Measurements from ENCODE around the gene ATXN2.

DNA sequence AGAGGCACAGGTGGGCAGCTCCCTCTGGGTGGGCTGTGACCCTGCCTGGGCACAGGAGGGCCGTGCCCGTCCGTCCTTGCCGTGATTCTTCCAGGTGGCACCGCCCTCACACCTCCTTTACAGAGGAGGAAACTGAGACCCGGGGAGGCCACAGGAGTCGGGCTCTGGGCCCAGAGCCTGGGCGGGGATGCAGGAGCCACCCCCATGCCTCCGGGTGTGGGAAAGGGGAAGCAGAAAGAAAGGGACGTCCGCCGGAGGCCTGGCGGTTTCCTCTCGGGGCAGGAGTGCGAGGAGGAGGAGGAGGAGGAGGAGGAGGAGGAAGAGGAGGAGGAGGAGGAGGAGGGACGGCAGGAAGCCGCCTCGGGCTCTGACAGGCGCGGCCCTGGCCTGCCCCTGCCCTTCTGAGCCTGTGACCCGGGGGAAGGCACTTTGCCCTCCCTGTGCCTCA lies 170.4 kb downstream of the ATXN2 start:
- TF ChIP-seq TAF1 (conservative IDR thresholded peaks at IDR 0.05) (no peak), GABPA (IDR thresholded peaks at IDR 0.05 in 1 of 2, conservative IDR thresholded peaks at IDR 0.05 in 1 of 2) (no peak), EGR1 (IDR thresholded peaks at IDR 0.05; ENCODE audit: low read depth in 2 of 2) (no peak), ZBTB33 (IDR thresholded peaks at IDR 0.05) (no peak), RAD21 (IDR thresholded peaks at IDR 0.05) (no peak), RXRA (IDR thresholded peaks at IDR 0.05) (no peak), SP1 (IDR thresholded peaks at IDR 0.05) (no peak), JUND (IDR thresholded peaks at IDR 0.05) (no peak)
- TF ChIP-seq, protein P1, sequence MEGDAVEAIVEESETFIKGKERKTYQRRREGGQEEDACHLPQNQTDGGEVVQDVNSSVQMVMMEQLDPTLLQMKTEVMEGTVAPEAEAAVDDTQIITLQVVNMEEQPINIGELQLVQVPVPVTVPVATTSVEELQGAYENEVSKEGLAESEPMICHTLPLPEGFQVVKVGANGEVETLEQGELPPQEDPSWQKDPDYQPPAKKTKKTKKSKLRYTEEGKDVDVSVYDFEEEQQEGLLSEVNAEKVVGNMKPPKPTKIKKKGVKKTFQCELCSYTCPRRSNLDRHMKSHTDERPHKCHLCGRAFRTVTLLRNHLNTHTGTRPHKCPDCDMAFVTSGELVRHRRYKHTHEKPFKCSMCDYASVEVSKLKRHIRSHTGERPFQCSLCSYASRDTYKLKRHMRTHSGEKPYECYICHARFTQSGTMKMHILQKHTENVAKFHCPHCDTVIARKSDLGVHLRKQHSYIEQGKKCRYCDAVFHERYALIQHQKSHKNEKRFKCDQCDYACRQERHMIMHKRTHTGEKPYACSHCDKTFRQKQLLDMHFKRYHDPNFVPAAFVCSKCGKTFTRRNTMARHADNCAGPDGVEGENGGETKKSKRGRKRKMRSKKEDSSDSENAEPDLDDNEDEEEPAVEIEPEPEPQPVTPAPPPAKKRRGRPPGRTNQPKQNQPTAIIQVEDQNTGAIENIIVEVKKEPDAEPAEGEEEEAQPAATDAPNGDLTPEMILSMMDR (IDR thresholded peaks at IDR 0.05; ENCODE audit: low read depth, low read length, missing input control), result no peak
- TF ChIP-seq, protein P2, sequence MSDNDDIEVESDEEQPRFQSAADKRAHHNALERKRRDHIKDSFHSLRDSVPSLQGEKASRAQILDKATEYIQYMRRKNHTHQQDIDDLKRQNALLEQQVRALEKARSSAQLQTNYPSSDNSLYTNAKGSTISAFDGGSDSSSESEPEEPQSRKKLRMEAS (IDR thresholded peaks at IDR 0.05), result no peak
- TF ChIP-seq, protein P3, sequence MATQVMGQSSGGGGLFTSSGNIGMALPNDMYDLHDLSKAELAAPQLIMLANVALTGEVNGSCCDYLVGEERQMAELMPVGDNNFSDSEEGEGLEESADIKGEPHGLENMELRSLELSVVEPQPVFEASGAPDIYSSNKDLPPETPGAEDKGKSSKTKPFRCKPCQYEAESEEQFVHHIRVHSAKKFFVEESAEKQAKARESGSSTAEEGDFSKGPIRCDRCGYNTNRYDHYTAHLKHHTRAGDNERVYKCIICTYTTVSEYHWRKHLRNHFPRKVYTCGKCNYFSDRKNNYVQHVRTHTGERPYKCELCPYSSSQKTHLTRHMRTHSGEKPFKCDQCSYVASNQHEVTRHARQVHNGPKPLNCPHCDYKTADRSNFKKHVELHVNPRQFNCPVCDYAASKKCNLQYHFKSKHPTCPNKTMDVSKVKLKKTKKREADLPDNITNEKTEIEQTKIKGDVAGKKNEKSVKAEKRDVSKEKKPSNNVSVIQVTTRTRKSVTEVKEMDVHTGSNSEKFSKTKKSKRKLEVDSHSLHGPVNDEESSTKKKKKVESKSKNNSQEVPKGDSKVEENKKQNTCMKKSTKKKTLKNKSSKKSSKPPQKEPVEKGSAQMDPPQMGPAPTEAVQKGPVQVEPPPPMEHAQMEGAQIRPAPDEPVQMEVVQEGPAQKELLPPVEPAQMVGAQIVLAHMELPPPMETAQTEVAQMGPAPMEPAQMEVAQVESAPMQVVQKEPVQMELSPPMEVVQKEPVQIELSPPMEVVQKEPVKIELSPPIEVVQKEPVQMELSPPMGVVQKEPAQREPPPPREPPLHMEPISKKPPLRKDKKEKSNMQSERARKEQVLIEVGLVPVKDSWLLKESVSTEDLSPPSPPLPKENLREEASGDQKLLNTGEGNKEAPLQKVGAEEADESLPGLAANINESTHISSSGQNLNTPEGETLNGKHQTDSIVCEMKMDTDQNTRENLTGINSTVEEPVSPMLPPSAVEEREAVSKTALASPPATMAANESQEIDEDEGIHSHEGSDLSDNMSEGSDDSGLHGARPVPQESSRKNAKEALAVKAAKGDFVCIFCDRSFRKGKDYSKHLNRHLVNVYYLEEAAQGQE (IDR thresholded peaks at IDR 0.05), result no peak
- TF ChIP-seq, protein P4, sequence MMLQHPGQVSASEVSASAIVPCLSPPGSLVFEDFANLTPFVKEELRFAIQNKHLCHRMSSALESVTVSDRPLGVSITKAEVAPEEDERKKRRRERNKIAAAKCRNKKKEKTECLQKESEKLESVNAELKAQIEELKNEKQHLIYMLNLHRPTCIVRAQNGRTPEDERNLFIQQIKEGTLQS (IDR thresholded peaks at IDR 0.05), result no peak

Measured in liver (tissue), 3 donors.